ENCODE data around the gene SOD2. TPM values are rescaled to one million over a fixed set of nuclear protein-coding genes. Genes with fewer than 3 reads are reported as not detected.

The SOD2 gene
- total and polyA plus RNA-seq, 9 of the 15 experiments (the other 6 are each of a cell fraction or from before 2014, with no cell fraction given), result 39.8 to 140 (median 95.8) TPM

DNA sequence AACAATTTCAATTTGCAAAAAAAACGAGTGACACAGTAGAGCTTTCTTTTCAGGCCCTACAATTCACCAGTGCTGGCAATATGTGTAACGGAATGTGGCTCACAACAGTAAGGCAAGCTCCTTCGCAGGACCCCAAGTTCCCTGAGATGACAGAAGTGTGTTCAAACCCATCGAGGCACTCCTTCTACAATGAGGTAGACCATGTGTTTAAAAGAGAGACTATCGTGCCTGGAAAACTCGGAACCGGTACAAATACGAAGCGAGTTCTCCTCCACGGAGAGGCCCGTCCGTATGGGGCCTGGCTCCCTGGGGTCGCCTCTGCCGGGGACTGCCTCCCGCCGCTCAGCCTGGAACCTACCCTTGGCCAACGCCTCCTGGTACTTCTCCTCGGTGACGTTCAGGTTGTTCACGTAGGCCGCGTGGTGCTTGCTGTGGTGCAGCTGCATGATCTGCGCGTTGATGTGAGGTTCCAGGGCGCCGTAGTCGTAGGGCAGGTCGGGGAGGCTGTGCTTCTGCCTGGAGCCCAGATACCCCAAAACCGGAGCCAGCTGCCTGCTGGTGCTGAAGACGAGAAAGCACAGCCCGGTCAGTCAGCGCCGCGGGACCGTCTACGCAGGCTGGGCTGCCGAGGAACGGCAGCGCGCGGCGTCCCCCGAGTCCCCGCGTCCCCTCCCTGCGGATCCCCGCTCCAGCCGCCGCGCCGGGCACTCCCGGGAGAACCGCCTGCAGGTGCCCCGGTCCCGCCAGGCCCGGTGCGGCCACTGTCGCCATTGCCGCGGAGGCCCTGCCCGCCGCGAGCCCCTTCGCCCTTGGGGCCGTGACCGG lies 526 bp downstream of the SOD2 start (continued):
- TF ChIP-seq, protein P1, sequence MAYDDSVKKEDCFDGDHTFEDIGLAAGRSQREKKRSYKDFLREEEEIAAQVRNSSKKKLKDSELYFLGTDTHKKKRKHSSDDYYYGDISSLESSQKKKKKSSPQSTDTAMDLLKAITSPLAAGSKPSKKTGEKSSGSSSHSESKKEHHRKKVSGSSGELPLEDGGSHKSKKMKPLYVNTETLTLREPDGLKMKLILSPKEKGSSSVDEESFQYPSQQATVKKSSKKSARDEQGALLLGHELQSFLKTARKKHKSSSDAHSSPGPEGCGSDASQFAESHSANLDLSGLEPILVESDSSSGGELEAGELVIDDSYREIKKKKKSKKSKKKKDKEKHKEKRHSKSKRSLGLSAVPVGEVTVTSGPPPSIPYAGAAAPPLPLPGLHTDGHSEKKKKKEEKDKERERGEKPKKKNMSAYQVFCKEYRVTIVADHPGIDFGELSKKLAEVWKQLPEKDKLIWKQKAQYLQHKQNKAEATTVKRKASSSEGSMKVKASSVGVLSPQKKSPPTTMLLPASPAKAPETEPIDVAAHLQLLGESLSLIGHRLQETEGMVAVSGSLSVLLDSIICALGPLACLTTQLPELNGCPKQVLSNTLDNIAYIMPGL (CRISPR knock-in tag; IDR thresholded peaks at IDR 0.05), result no peak
- TF ChIP-seq, protein P2, sequence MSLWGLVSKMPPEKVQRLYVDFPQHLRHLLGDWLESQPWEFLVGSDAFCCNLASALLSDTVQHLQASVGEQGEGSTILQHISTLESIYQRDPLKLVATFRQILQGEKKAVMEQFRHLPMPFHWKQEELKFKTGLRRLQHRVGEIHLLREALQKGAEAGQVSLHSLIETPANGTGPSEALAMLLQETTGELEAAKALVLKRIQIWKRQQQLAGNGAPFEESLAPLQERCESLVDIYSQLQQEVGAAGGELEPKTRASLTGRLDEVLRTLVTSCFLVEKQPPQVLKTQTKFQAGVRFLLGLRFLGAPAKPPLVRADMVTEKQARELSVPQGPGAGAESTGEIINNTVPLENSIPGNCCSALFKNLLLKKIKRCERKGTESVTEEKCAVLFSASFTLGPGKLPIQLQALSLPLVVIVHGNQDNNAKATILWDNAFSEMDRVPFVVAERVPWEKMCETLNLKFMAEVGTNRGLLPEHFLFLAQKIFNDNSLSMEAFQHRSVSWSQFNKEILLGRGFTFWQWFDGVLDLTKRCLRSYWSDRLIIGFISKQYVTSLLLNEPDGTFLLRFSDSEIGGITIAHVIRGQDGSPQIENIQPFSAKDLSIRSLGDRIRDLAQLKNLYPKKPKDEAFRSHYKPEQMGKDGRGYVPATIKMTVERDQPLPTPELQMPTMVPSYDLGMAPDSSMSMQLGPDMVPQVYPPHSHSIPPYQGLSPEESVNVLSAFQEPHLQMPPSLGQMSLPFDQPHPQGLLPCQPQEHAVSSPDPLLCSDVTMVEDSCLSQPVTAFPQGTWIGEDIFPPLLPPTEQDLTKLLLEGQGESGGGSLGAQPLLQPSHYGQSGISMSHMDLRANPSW (CRISPR knock-in tag; IDR thresholded peaks at IDR 0.05), result 0 out of 2 replicates have a peak, but pooled peaks have one; percentile 15
- TF ChIP-seq FOXA3 (CRISPR knock-in tag; conservative IDR thresholded peaks at IDR 0.05 in 1 of 2, IDR thresholded peaks at IDR 0.05 in 1 of 2), result peak in 1 of 2 experiments; percentile 82; a peak in 2 of 4 replicates
- peak in 1 of 2 experiments; percentile 35; a peak in 1 of 4 replicates for TF ChIP-seq SIN3A (IDR thresholded peaks at IDR 0.05; ENCODE audit: borderline replicate concordance in 2 of 2, control insufficient read depth in 1 of 2, low read depth in 2 of 2, low read length in 2 of 2)
- TF ChIP-seq, protein P3, sequence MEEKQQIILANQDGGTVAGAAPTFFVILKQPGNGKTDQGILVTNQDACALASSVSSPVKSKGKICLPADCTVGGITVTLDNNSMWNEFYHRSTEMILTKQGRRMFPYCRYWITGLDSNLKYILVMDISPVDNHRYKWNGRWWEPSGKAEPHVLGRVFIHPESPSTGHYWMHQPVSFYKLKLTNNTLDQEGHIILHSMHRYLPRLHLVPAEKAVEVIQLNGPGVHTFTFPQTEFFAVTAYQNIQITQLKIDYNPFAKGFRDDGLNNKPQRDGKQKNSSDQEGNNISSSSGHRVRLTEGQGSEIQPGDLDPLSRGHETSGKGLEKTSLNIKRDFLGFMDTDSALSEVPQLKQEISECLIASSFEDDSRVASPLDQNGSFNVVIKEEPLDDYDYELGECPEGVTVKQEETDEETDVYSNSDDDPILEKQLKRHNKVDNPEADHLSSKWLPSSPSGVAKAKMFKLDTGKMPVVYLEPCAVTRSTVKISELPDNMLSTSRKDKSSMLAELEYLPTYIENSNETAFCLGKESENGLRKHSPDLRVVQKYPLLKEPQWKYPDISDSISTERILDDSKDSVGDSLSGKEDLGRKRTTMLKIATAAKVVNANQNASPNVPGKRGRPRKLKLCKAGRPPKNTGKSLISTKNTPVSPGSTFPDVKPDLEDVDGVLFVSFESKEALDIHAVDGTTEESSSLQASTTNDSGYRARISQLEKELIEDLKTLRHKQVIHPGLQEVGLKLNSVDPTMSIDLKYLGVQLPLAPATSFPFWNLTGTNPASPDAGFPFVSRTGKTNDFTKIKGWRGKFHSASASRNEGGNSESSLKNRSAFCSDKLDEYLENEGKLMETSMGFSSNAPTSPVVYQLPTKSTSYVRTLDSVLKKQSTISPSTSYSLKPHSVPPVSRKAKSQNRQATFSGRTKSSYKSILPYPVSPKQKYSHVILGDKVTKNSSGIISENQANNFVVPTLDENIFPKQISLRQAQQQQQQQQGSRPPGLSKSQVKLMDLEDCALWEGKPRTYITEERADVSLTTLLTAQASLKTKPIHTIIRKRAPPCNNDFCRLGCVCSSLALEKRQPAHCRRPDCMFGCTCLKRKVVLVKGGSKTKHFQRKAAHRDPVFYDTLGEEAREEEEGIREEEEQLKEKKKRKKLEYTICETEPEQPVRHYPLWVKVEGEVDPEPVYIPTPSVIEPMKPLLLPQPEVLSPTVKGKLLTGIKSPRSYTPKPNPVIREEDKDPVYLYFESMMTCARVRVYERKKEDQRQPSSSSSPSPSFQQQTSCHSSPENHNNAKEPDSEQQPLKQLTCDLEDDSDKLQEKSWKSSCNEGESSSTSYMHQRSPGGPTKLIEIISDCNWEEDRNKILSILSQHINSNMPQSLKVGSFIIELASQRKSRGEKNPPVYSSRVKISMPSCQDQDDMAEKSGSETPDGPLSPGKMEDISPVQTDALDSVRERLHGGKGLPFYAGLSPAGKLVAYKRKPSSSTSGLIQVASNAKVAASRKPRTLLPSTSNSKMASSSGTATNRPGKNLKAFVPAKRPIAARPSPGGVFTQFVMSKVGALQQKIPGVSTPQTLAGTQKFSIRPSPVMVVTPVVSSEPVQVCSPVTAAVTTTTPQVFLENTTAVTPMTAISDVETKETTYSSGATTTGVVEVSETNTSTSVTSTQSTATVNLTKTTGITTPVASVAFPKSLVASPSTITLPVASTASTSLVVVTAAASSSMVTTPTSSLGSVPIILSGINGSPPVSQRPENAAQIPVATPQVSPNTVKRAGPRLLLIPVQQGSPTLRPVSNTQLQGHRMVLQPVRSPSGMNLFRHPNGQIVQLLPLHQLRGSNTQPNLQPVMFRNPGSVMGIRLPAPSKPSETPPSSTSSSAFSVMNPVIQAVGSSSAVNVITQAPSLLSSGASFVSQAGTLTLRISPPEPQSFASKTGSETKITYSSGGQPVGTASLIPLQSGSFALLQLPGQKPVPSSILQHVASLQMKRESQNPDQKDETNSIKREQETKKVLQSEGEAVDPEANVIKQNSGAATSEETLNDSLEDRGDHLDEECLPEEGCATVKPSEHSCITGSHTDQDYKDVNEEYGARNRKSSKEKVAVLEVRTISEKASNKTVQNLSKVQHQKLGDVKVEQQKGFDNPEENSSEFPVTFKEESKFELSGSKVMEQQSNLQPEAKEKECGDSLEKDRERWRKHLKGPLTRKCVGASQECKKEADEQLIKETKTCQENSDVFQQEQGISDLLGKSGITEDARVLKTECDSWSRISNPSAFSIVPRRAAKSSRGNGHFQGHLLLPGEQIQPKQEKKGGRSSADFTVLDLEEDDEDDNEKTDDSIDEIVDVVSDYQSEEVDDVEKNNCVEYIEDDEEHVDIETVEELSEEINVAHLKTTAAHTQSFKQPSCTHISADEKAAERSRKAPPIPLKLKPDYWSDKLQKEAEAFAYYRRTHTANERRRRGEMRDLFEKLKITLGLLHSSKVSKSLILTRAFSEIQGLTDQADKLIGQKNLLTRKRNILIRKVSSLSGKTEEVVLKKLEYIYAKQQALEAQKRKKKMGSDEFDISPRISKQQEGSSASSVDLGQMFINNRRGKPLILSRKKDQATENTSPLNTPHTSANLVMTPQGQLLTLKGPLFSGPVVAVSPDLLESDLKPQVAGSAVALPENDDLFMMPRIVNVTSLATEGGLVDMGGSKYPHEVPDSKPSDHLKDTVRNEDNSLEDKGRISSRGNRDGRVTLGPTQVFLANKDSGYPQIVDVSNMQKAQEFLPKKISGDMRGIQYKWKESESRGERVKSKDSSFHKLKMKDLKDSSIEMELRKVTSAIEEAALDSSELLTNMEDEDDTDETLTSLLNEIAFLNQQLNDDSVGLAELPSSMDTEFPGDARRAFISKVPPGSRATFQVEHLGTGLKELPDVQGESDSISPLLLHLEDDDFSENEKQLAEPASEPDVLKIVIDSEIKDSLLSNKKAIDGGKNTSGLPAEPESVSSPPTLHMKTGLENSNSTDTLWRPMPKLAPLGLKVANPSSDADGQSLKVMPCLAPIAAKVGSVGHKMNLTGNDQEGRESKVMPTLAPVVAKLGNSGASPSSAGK (IDR thresholded peaks at IDR 0.05), result peak; percentile 76; the same call in 1 of the 2 replicates
- TF ChIP-seq L3MBTL2 (IDR thresholded peaks at IDR 0.05), result peak; percentile 77
- TF ChIP-seq CHD1 (IDR thresholded peaks at IDR 0.05; ENCODE audit: low read length), result peak; percentile 97
- TF ChIP-seq ETV5 (CRISPR knock-in tag; IDR thresholded peaks at IDR 0.05; ENCODE audit: low read depth), result peak; percentile 17; the same call in 1 of the 2 replicates
- peak; percentile 28; the same call in 1 of the 2 replicates for TF ChIP-seq ZNF76 (CRISPR knock-in tag; IDR thresholded peaks at IDR 0.05; ENCODE audit: borderline replicate concordance)
